BE2C (cell line): ENCODE results near the gene GNAQ.

Experiments used
- DNase-seq: peaks from one replicate; pipeline ENCODE4 v3.0.0-alpha.2; 2020
- H3K27me3 ChIP-seq: fragments of 250-450 bp; sonication (Bioruptor Pico); 2 replicates; pipeline ENCODE4 v1.5.1; 2020; ENCODE audit warnings: mild to moderate bottlenecking
- H3K36me3 ChIP-seq: fragments of 250-450 bp; sonication (Bioruptor Pico); 2 replicates; pipeline ENCODE4 v1.5.1; 2020; ENCODE audit warnings: mild to moderate bottlenecking
- H3K4me1 ChIP-seq: fragments of 250-450 bp; sonication (Bioruptor Pico); 2 replicates; pipeline ENCODE4 v1.5.1; 2020
- H3K4me3 ChIP-seq: 2 replicates; pipeline ENCODE4 v1.5.1; 2011; ENCODE audit warnings: low read depth, low read length
- H3K9me3 ChIP-seq: fragments of 250-450 bp; sonication (Bioruptor Pico); 2 replicates; pipeline ENCODE4 v1.5.1; 2020
- CTCF ChIP-seq: IDR thresholded peaks from 2 replicates; pipeline ENCODE4 v1.5.1; 2012; ENCODE audit warnings: mild to moderate bottlenecking, low read depth, low read length

The GNAQ gene

DNA sequence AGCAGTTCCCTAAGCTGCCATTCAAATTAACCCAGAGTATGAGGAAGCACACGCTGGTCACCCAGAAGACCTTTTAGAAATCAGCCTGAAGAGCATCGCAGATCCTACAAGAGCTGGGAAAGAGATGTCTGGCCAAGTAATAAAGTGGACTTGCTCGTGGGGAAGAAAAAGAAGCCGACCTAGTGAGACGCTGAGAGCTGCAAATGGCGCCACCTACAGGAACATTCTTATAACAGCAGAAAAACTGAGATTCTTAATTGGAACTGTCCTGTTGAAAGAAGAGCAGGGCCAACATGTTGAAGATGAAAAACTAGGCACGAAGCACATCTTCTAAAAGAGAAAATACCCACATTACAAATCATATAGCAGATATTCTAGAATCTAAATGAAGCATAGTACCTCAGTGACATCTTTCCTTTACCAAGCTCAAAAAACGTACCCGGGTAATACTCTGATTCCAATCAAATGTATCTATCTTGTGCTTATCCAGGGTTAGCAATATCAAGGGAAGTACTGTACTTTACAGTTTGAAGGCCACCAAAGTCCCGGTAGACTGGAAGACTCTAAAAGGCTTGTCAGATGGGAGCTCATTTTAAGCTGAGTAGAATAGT lies 3.9 kb upstream of the GNAQ start:
- no peaks in the 10 kb centered on the region for H3K27me3 ChIP-seq
- peaks cover 10% of the 10 kb centered on the region for H3K4me1 ChIP-seq
- no peaks in the 10 kb centered on the region for H3K36me3 ChIP-seq
- H3K4me3 ChIP-seq = peak overlapping the region; percentile 29
- DNase-seq = peak; percentile 66
- H3K9me3 ChIP-seq = no peaks in the 10 kb centered on the region
- TF ChIP-seq CTCF = peak; percentile 89

DNA sequence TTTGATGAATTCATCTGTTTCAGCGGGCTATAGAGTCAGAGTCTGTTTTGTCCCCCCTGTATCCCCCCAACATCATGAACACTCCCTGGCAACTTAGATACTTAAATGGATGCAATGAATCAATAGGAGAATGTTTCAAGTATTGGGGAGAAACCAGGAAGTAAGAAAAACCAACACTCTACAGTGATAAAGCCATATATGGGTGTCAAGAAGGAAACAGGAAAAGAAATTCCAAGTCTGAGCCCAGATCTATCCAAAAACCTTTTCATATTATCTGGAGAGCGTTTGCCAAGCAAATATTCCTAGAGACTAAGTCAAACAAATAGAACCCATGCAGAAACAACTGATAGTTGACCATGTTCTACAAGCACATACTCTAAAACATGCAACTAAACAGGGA lies 2.3 kb upstream of the GNAQ start:
- peaks cover 10% of the 10 kb centered on the region for H3K4me1 ChIP-seq
- no peaks in the 10 kb centered on the region for H3K27me3 ChIP-seq
- no peaks in the 10 kb centered on the region for H3K36me3 ChIP-seq
- H3K4me3 ChIP-seq = no peak overlapping the region
- no peaks in the 10 kb centered on the region for H3K9me3 ChIP-seq
- DNase-seq = no peak
- TF ChIP-seq CTCF = no peak

- TF ChIP-seq CTCF = no peak
- Histone ChIP-seq H3K36me3 (no peaks in the 10 kb centered on the region), H3K27me3 (no peaks in the 10 kb centered on the region), H3K4me1 (peaks cover 10% of the 10 kb centered on the region), H3K9me3 (no peaks in the 10 kb centered on the region), H3K4me3 (peak overlapping the region; percentile 88)
- no peak for DNase-seq
These were observed 1.3 kb upstream of the GNAQ start for GRCh38 chr9:78032730-78033457.

- TF ChIP-seq CTCF = no peak
- Histone ChIP-seq H3K4me1 (peaks cover 10% of the 10 kb centered on the region), H3K36me3 (no peaks in the 10 kb centered on the region), H3K9me3 (no peaks in the 10 kb centered on the region), H3K27me3 (no peaks in the 10 kb centered on the region), H3K4me3 (peak overlapping the region; percentile 88)
- DNase-seq = peak; percentile 95
These were observed 500 bp upstream of the GNAQ start for GRCh38 chr9:78031893-78032729.

DNA sequence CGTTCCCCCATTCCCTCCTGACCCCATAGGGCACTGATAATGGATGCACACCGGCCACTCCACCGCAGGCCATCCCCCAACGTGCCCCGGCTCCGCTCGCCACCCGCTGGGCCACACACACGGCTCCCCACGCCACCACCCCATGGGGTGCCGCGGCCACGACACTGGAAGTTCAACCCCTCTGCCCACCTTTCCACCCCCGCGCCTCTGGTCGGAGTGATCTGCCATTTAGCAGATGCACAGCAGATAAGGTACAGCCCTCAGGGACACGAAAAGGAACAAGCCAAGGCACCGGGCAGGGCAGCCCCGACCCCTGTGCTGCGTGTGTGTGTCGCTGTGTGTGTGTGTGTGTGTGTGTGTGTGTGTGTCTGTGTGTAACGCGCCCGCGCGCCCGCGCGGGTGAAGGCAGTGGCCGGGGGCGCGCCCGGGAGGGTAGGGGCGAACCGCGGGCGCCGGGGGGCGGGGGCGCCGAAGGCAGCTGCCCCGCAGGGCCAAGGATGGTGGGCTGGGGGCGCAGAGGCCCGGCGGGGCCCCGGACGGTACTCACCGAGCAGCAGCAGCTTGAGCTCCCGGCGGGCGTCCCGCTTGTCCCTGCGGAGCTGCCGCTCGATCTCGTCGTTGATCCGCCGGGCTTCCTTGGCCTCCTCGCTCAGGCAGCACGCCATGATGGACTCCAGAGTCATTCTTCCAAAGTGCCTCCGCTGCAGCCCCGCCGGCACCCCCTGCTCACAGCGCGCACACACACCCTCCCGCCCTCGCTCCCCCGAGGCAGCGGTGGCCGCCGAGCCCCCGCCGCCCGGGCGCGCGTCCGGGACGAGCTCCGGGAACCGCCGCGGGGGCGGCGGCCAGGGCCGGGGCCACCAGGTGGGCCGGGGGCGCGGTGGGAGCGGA lies 813 bp downstream of the GNAQ start:
- Histone ChIP-seq H3K27me3 (no peaks in the 10 kb centered on the region), H3K36me3 (no peaks in the 10 kb centered on the region), H3K9me3 (no peaks in the 10 kb centered on the region), H3K4me3 (peak overlapping the region; percentile 89), H3K4me1 (peaks cover 13% of the 10 kb centered on the region)
- no peak for TF ChIP-seq CTCF
- peak; percentile 75 for DNase-seq
